ENCODE data around the gene PALLD.

- TF ChIP-seq POLR2A (IDR thresholded peaks at IDR 0.05), result no peak
- no peak for TF ChIP-seq CTCF (IDR thresholded peaks at IDR 0.05)
Measured at GRCh38 chr4:168931215-168931650, 434.4 kb downstream of the PALLD start.

Data from right lobe of liver (tissue), 4 donors.